Erythroblast (primary cell): ENCODE data around the gene TLCD3A.

ENCODE experiments used
- GATA1 ChIP-seq: IDR thresholded peaks from 2 replicates; pipeline ENCODE4 v1.6.1; 2011; ENCODE audit warnings: low read depth, mild to moderate bottlenecking, control low read depth, low read length, moderate library complexity
- POLR2A ChIP-seq: IDR thresholded peaks from 2 replicates; pipeline ENCODE4 v1.6.1; 2011; ENCODE audit warnings: mild to moderate bottlenecking, low read length

DNA sequence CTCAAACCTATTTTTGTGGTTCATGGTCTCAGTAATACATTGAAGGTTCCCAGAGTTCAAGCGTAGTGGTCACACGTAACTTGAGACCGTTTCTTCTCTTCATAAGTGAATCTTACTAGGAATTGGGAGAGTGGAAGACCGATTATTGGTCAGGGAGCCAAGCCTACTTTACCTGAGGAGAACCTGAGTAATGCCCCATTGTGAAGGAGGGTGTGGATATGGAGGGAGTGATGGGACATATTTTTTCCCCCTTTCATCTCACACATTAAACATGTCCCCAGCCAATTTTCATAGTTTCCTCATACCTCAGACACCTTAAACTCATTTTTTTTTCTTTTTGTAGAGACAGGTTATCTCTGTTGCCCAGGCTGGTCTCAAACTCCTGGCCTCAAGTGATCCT lies 10.7 kb downstream of the TLCD3A start:
- no peak for TF ChIP-seq POLR2A
- no peak for TF ChIP-seq GATA1
